Heart left ventricle (tissue), 16 donors: Measurements from ENCODE around the gene MACF1. TPM values are rescaled to one million over a fixed set of nuclear protein-coding genes. Genes with fewer than 3 reads are reported as not detected.
A peak's percentile ranks its signal among the peaks of the same experiment; 100 is the strongest.

Source experiments
- ATAC-seq, 4 donors: fragments of 200-7000 bp; cut with Tn5 transposase; one replicate each; pipeline ENCODE4 v1.9.1; 2020 to 2022; ENCODE audit warnings: moderate library complexity in 4 of 4, mild to moderate bottlenecking in 3 of 4, moderate number of reproducible peaks in 1 of 4
- DNase-seq, 5 donors: peaks; one replicate each; pipeline ENCODE4 v3.0.0-alpha.2; 2020
- H3K27ac ChIP-seq, 12 donors: fragments of 200-600 bp; sonication (generic) in 4 of 12; one replicate each; pipeline versions ENCODE4 v1.5.0 to v1.8.0; 2016 to 2022; ENCODE audit warnings: mild to moderate bottlenecking in 2 of 12
- H3K27me3 ChIP-seq, 9 donors: fragments of 200-600 bp; sonication (generic) in 2 of 9; one replicate each; pipeline versions ENCODE4 v1.5.1 to v1.8.0; 2016 to 2022; ENCODE audit warnings: mild to moderate bottlenecking in 3 of 9
- H3K36me3 ChIP-seq, 9 donors: fragments of 200-600 bp; sonication (generic) in 2 of 9; one replicate each; pipeline versions ENCODE4 v1.5.0 to v1.8.0; 2018 to 2022; ENCODE audit warnings: mild to moderate bottlenecking in 2 of 9
- H3K4me1 ChIP-seq, 12 donors: fragments of 200-600 bp; sonication (generic) in 4 of 12; one replicate each; pipeline versions ENCODE4 v1.5.0 to v1.8.0; 2016 to 2022; ENCODE audit warnings: mild to moderate bottlenecking in 3 of 12
- H3K4me3 ChIP-seq, 12 donors: fragments of 200-600 bp; sonication (generic) in 4 of 12; one replicate each; pipeline versions ENCODE4 v1.5.0 to v1.8.0; 2017 to 2022; ENCODE audit warnings: mild to moderate bottlenecking in 9 of 12, moderate library complexity in 4 of 12
- H3K9me3 ChIP-seq, 12 donors: fragments of 200-600 bp; sonication (generic) in 4 of 12; one replicate each; pipeline versions ENCODE4 v1.5.0 to v1.8.0; 2016 to 2022; ENCODE audit warnings: mild to moderate bottlenecking in 1 of 12
- CTCF ChIP-seq, 12 donors: fragments of 200-600 bp; sonication (generic) in 4 of 12; IDR thresholded peaks; one replicate each; pipeline versions ENCODE4 v1.5.0 to v1.8.0; 2018 to 2022; ENCODE audit warnings: antibody characterized with exemption in 12 of 12, mild to moderate bottlenecking in 5 of 12
- POLR2A ChIP-seq, 2 donors: fragments of 450-650 bp; IDR thresholded peaks; one replicate each; pipeline ENCODE4 v1.6.1; 2017; ENCODE audit warnings: antibody characterized with exemption in 2 of 2, mild to moderate bottlenecking in 2 of 2, moderate library complexity in 2 of 2
- WGBS, 4 donors: extraction: QIAGEN DNeasy Blood & Tissue Kit in 2 of 4; methylation state at CpG; one replicate each; pipeline versions ENCODE4 v1.1.5 to v1.1.7; 2013 to 2018; 5-methylcytosine and 5-hydroxymethylcytosine counted together
- intact Hi-C, 10 donors: fragments of 100-400 bp; cut with DNase I; formaldehyde crosslinking; loops; one replicate each; pipeline versions ENCODE4 v1.11.1 to v1.14.2; 2022
- polyA plus RNA-seq, 2 donors: library from polyadenylated mRNA; stranded (reverse); fragments of 200-250 nt; gene quantifications; one replicate each; pipeline ENCODE4 v1.2.3, GENCODE V29; 2013
- total RNA-seq, 9 donors: library from RNA; depleted of rRNA in 2 of 9; stranded (reverse); fragments of >200 nt in 2 of 9; fragmentation: NEBNext Ultra II Directional in 3 of 9; extraction: Animal tissue kit (Norgen Biotek cat#: 25700) in 3 of 9; gene quantifications; one replicate each; pipeline versions ENCODE4 v1.1.0 to v1.2.4, GENCODE V29; 2016 to 2023
- donor health status: ischemic (EF 13 %, LVEDD 7.1; RV severe dilation, severe dysfunction).
- donor health status: healthy with polysubstance abuse.
- donor health status: DM: no; HTN: yes; CAD: no.
- donor health status: DM: no; HTN: no; CAD: no.
- donor health status: ischemic (EF 25% LVEDD 6.9; RV normal size, moderate dysfunction).
- donor health status: ischemic (EF 25% LVEDD 5.7; RV mildly dilated, moderate dysfunction).
- donor health status: healthy.
- donor health status: DM: yes; HTN: yes; CAD: no.
- donor health status: ischemic (EF 35%, LVEDD 5.7; RV mildly dilated, moderate dysfunction).
- donor health status: nonischemic (EF 11% LVEDD 7.7; RV severe dilation, severe dysfunction).
- donor health status: DM: yes; HTN: yes; CAD: no.
- donor health status: PGD.
- donor health status: ischemic (EF 29% LVEDD 5.4; RV normal size, mild dysfunction).
- donor health status: nonischemic (EF 23%, LVEDD 6.1; RV moderate dilation, normal function).

Gene MACF1
- total and polyA plus RNA-seq, 11 donors: 102 to 436 (median 251) TPM

GRCh38 chr1:39189592-39190041 lies 14.9 kb upstream of the MACF1 start:
- intact Hi-C loops: loop anchor here in 7 of 10 donors (2.0 to 10.0 kb wide), 6 partner anchors 52 to 87 kb away; no protein-coding TSS in a partner anchor

GRCh38 chr1:39190096-39190495 lies 14.4 kb upstream of the MACF1 start:
- Histone ChIP-seq H3K4me3 (no peak overlapping the region), H3K27ac (peak overlapping the region in 1 of 12 donors; percentile 91), H3K27me3 (no peaks in the 10 kb centered on the region), H3K4me1 (peaks cover 3 to 59% (median 27%) of the 10 kb centered on the region in 12 donors), H3K9me3 (no peaks in the 10 kb centered on the region), H3K36me3 (no peaks in the 10 kb centered on the region)
- ATAC-seq (no peak), DNase-seq (no peak)
- TF ChIP-seq POLR2A (IDR thresholded peaks at IDR 0.05): no peak
- no peak for TF ChIP-seq CTCF (IDR thresholded peaks at IDR 0.05)
- intact Hi-C loops: loop anchor here in 5 of 10 donors (2.0 to 5.0 kb wide), 4 partner anchors 53 to 87 kb away; no protein-coding TSS in a partner anchor
- 94 to 97% (median 94%) methylated on average over 3 of the region's 3 CpGs for WGBS, 4 donors

More at GRCh38 chr1:39189592-39190041, 14.9 kb upstream of the MACF1 start:
- H3K4me1 ChIP-seq: peaks cover 0 to 58% (median 23%) of the 10 kb centered on the region in 12 donors
- H3K27ac ChIP-seq: peak overlapping the region in 1 of 12 donors; percentile 91
- no peak for DNase-seq
- no peak for TF ChIP-seq CTCF (IDR thresholded peaks at IDR 0.05)
- TF ChIP-seq POLR2A (IDR thresholded peaks at IDR 0.05): no peak
- no peaks in the 10 kb centered on the region for H3K36me3 ChIP-seq
- H3K27me3 ChIP-seq: no peaks in the 10 kb centered on the region
- ATAC-seq: no peak
- no peak overlapping the region for H3K4me3 ChIP-seq
- 36 to 64% (median 55%) methylated on average over 1 of the region's 1 CpG for WGBS, 4 donors
- H3K9me3 ChIP-seq: no peaks in the 10 kb centered on the region

GRCh38 chr1:39194398-39195051 lies 10.0 kb upstream of the MACF1 start:
- peaks cover 10 to 75% (median 39%) of the 10 kb centered on the region in 12 donors for H3K4me1 ChIP-seq
- no peak for TF ChIP-seq POLR2A (IDR thresholded peaks at IDR 0.05)
- TF ChIP-seq CTCF (IDR thresholded peaks at IDR 0.05): no peak
- DNase-seq: no peak
- intact Hi-C loops: loop anchor here in 5 of 10 donors (2.0 to 5.0 kb wide), 5 partner anchors 57 to 343 kb away; no protein-coding TSS in a partner anchor
- H3K4me3 ChIP-seq: no peak overlapping the region
- H3K27me3 ChIP-seq: no peaks in the 10 kb centered on the region
- 74 to 95% (median 79%) methylated on average over 7 to 8 of the region's 8 CpGs for WGBS, 4 donors
- ATAC-seq: no peak
- H3K36me3 ChIP-seq: no peaks in the 10 kb centered on the region
- peak overlapping the region in 8 of 12 donors; percentile 11 to 91 (median 42) for H3K27ac ChIP-seq
- no peaks in the 10 kb centered on the region for H3K9me3 ChIP-seq
